K562 (cell line): Measurements from ENCODE around the gene SNX15. TPM values are rescaled to one million over a fixed set of nuclear protein-coding genes. Genes with fewer than 3 reads are reported as not detected.

Source experiments
- ATAC-seq: fragments of 200-7000 bp; cut with Tn5 transposase; 3 replicates; pipeline ENCODE4 v1.9.1; 2020; ENCODE audit warnings: moderate library complexity
- BruUV-seq: library from RNA; stranded (reverse); fragments of 400-500 nt; replicated peaks from 2 replicates; lab custom pipeline; 2021; lab: Mats Ljungman, UMichigan
- CTCF ChIA-PET: fragments of 300-600 bp; formaldehyde crosslinking; extraction: SDS; loops from one replicate; lab custom pipeline; 2021; ENCODE audit warnings: low intra/inter-chr PET ratio; lab: Yijun Ruan, JAX
- POLR2A ChIA-PET: fragments of 300-600, 350-650 bp; sonication (Branson Sonifier 250); formaldehyde crosslinking; extraction: SDS; loops from one replicate; lab custom pipeline; 2021; ENCODE audit warnings: antibody characterized with exemption, inconsistent platforms; lab: Yijun Ruan, JAX
- DNase-seq, 4 experiments: peaks; one replicate each; pipeline versions ENCODE4 v3.0.0 to v3.0.0-alpha.2; 2011 to 2018; ENCODE audit warnings: low spot score in 3 of 4, mixed read lengths in 3 of 4; ENCODE audit errors: extremely low read depth in 1 of 4
- FAIRE-seq: peaks from 2 replicates; lab custom pipeline; 2011; peaks lifted over from hg19 to GRCh38; lab: Jason Lieb, UNC
- H2AFZ ChIP-seq: 2 replicates; pipeline ENCODE4 v1.6.0; 2011; ENCODE audit warnings: low read depth, low read length, control low read depth, inconsistent platforms
- H3K27ac ChIP-seq: fragments of 200-600 bp; 3 replicates; pipeline ENCODE4 v1.8.0; 2011; ENCODE audit warnings: low read depth, mild to moderate bottlenecking, control low read depth, inconsistent platforms, low read length, moderate library complexity, mixed read lengths; ENCODE audit errors: extremely low read depth
- H3K27me3 ChIP-seq, 2 experiments: fragments of 300-600 bp in 1 of 2; 2 replicates in 1 of 2; 3 replicates in 1 of 2; pipeline versions ENCODE4 v1.6.0 to v1.8.0; 2011; ENCODE audit warnings: inconsistent platforms in 2 of 2, low read length in 2 of 2, mild to moderate bottlenecking in 1 of 2, mixed read lengths in 1 of 2, moderate library complexity in 1 of 2; ENCODE audit not compliant: control insufficient read depth in 2 of 2, insufficient read depth in 2 of 2
- H3K36me3 ChIP-seq: fragments of 300-600 bp; 3 replicates; pipeline ENCODE4 v1.8.0; 2011; ENCODE audit warnings: mild to moderate bottlenecking, low read length, inconsistent platforms; ENCODE audit not compliant: control insufficient read depth, insufficient read depth
- H3K4me1 ChIP-seq, 2 experiments: fragments of 200-600 bp in 1 of 2; replicated peaks in 1 of 2; 2 replicates in 1 of 2; 3 replicates in 1 of 2; pipeline versions ENCODE4 v1.5.1 to v1.8.0; 2011; ENCODE audit warnings: inconsistent platforms in 2 of 2, low read length in 2 of 2, mild to moderate bottlenecking in 1 of 2, mixed read lengths in 1 of 2, moderate library complexity in 1 of 2; ENCODE audit not compliant: control insufficient read depth in 2 of 2, insufficient read depth in 2 of 2
- H3K4me2 ChIP-seq: 2 replicates; pipeline ENCODE4 v1.6.1; 2011; ENCODE audit warnings: low read length, control low read depth, inconsistent platforms, mixed read lengths; ENCODE audit not compliant: insufficient read depth
- H3K4me3 ChIP-seq: fragments of 200-600 bp; sonication (generic), shearing (Covaris generic); 2 replicates; pipeline ENCODE4 v1.5.1; 2016; ENCODE audit warnings: control low read depth, inconsistent platforms
- H3K79me2 ChIP-seq: fragments of 200-600 bp; 3 replicates; pipeline ENCODE4 v1.8.0; 2011; ENCODE audit warnings: low read length, inconsistent platforms; ENCODE audit not compliant: control insufficient read depth, insufficient read depth
- H3K9ac ChIP-seq, 2 experiments: 2 replicates each; pipeline versions ENCODE4 v1.6.0 to v1.6.1; 2011; ENCODE audit warnings: low read depth in 2 of 2, low read length in 2 of 2, control low read depth in 1 of 2, inconsistent platforms in 1 of 2, mild to moderate bottlenecking in 1 of 2, mixed read lengths in 1 of 2; ENCODE audit not compliant: insufficient read depth in 1 of 2
- H3K9me1 ChIP-seq: one replicate; pipeline ENCODE4 v1.6.0; 2011; ENCODE audit warnings: inconsistent platforms, mild to moderate bottlenecking, low read length, moderate library complexity; ENCODE audit not compliant: control insufficient read depth, insufficient read depth
- H3K9me3 ChIP-seq: replicated peaks from 2 replicates; pipeline ENCODE4 v1.5.1; 2011; ENCODE audit warnings: low read depth, low read length, inconsistent platforms; ENCODE audit not compliant: control insufficient read depth, insufficient read depth
- H4K20me1 ChIP-seq: replicated peaks from 2 replicates; pipeline ENCODE4 v1.6.1; 2011; ENCODE audit warnings: low read length, inconsistent platforms, mixed read lengths; ENCODE audit not compliant: control insufficient read depth, insufficient read depth
- CREM ChIP-seq: IDR thresholded peaks from 2 replicates; pipeline ENCODE4 v1.6.1; 2014; ENCODE audit warnings: antibody characterized with exemption, low read depth
- MLLT1 ChIP-seq, 2 experiments: fragments of 450-650 bp; IDR thresholded peaks; 2 replicates each; pipeline ENCODE4 v1.6.1; 2016
- NFE2 ChIP-seq: IDR thresholded peaks from 2 replicates; pipeline ENCODE4 v1.6.1; 2014; ENCODE audit warnings: antibody characterized with exemption, low read depth
- ZNF551 ChIP-seq: fragments of 250-450 bp; sonication (Bioruptor Pico); IDR thresholded peaks from 2 replicates; pipeline ENCODE4 v1.5.0; 2021; ENCODE audit warnings: mild to moderate bottlenecking, moderate library complexity
- WGBS: fragments of 100-300 bp; shearing (Covaris generic); methylation state at CpG from one replicate; pipeline ENCODE4 v1.1.6; 2016; ENCODE audit warnings: low coverage, mixed read lengths; ENCODE audit not compliant: insufficient coverage; ENCODE audit errors: missing lambda C conversion rate; 5-methylcytosine and 5-hydroxymethylcytosine counted together
- in situ Hi-C: fragments of 300-500 bp; cut with MboI; formaldehyde crosslinking; loops from 4 replicates; pipeline ENCODE4 v1.15.0; 2018; ENCODE audit warnings: inconsistent platforms, mixed read lengths
- intact Hi-C: fragments of 100-400 bp; cut with micrococcal nuclease; formaldehyde crosslinking; loops from 2 replicates; pipeline ENCODE4 v1.14.2; 2022
- polyA plus RNA-seq, 8 experiments: library from polyadenylated mRNA; depleted of rRNA in 4 of 8; stranded (reverse) in 5 of 8; unstranded in 3 of 8; fragments of >200 nt; fragmentation: Nextera tagmentation in 2 of 8; fragmentation: Illumina TruSeq in 1 of 8; extraction: Ambion mirVana in 2 of 8; extraction: Trizol in 1 of 8; gene quantifications; 2 replicates each; pipeline versions ENCODE4 v1.2.1 to v1.2.3, GENCODE V29; 2011 to 2014; ENCODE audit warnings: inconsistent platforms in 1 of 8, missing spikeins in 1 of 8
- total RNA-seq, 7 experiments: library from RNA; depleted of rRNA in 6 of 7; stranded (reverse); fragments of >200 nt in 6 of 7; fragmentation: Illumina TruSeq in 2 of 7; extraction: Trizol in 2 of 7; gene quantifications; 2 replicates each; pipeline versions ENCODE4 v1.2.1 to v1.2.3, GENCODE V29; 2011 to 2021; ENCODE audit warnings: low replicate concordance in 1 of 7
- TF ChIP-seq, protein P1 (sequence below): sonication (generic); formaldehyde crosslinking; IDR thresholded peaks from 2 replicates; pipeline ENCODE4 v1.8.1; 2023; ENCODE audit warnings: missing genetic modification reagents, mild to moderate bottlenecking, borderline replicate concordance

The SNX15 gene
- total and polyA plus RNA-seq, 9 of the 15 experiments (the other 6 are each of a cell fraction or from before 2014, with no cell fraction given): 1.8 to 27.8 (median 15.2) TPM

DNA sequence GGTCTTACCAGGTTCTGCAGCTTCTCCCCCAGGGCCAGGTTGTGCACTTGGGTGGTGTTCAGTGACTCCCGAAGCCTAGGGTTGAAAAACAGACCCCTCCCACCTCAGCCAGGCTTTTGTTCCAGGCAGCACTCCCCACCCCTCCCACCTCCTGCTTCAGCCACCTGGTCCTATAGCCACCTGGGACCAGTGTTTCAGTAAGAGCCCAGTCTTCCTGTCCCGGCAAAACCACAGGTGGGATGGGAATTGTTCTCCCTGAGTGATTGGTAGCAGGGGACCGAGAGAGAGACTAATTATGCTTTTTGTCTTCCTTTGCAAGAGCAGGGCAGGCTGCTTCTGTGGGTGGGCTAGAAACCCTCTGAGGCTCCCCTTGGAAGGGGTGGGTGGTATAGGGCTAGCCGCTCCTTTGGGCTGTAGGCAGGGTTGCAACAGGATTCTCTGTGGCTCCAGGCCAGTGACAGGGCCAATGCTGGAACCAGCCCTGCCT, 39.6 kb downstream of the SNX15 start (continued):
- TF ChIP-seq MLLT1 (IDR thresholded peaks at IDR 0.05) (no peak), NFE2 (no peak), CREM (no peak), ZNF551 (CRISPR knock-in tag) (no peak)

- Histone ChIP-seq H3K4me1 (peaks cover 8 to 20% of the 10 kb centered on the region in 2 experiments), H3K9me1 (peaks cover 2% of the 10 kb centered on the region), H3K4me3 (no peak overlapping the region), H3K79me2 (no peaks in the 10 kb centered on the region), H3K27ac (no peak overlapping the region), H2AFZ (no peak overlapping the region), H3K4me2 (no peak overlapping the region), H3K9ac (peak overlapping the region in 1 of 2 experiments; percentile 90; a peak in 2 of 4 replicates), H3K27me3 (no peaks in the 10 kb centered on the region), H3K9me3 (no peaks in the 10 kb centered on the region), H3K36me3 (no peaks in the 10 kb centered on the region), H4K20me1 (no peaks in the 10 kb centered on the region)
- FAIRE-seq: no peak
- in situ Hi-C loops (no loop called here), intact Hi-C loops (no loop called here)
- no peak for ATAC-seq
- no peak for DNase-seq
- ChIA-PET POLR2A (interaction anchor here (0.6 kb wide), 1 partner anchor 14 kb away, joined by 4 read pairs; no protein-coding TSS in a partner anchor), CTCF (no interaction called here)
- 73% methylated on average over 10 of the region's 10 CpGs for WGBS
- no TSS peak for BruUV-seq
- TF ChIP-seq, protein P1, sequence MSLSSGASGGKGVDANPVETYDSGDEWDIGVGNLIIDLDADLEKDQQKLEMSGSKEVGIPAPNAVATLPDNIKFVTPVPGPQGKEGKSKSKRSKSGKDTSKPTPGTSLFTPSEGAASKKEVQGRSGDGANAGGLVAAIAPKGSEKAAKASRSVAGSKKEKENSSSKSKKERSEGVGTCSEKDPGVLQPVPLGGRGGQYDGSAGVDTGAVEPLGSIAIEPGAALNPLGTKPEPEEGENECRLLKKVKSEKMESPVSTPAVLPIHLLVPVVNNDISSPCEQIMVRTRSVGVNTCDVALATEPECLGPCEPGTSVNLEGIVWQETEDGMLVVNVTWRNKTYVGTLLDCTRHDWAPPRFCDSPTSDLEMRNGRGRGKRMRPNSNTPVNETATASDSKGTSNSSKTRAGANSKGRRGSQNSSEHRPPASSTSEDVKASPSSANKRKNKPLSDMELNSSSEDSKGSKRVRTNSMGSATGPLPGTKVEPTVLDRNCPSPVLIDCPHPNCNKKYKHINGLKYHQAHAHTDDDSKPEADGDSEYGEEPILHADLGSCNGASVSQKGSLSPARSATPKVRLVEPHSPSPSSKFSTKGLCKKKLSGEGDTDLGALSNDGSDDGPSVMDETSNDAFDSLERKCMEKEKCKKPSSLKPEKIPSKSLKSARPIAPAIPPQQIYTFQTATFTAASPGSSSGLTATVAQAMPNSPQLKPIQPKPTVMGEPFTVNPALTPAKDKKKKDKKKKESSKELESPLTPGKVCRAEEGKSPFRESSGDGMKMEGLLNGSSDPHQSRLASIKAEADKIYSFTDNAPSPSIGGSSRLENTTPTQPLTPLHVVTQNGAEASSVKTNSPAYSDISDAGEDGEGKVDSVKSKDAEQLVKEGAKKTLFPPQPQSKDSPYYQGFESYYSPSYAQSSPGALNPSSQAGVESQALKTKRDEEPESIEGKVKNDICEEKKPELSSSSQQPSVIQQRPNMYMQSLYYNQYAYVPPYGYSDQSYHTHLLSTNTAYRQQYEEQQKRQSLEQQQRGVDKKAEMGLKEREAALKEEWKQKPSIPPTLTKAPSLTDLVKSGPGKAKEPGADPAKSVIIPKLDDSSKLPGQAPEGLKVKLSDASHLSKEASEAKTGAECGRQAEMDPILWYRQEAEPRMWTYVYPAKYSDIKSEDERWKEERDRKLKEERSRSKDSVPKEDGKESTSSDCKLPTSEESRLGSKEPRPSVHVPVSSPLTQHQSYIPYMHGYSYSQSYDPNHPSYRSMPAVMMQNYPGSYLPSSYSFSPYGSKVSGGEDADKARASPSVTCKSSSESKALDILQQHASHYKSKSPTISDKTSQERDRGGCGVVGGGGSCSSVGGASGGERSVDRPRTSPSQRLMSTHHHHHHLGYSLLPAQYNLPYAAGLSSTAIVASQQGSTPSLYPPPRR: no peak
Measured at GRCh38 chr11:65067446-65067845, 40.2 kb downstream of the SNX15 start.
